Left forelimb (tissue), 1 donor: ENCODE results near the gene BANK1.

ENCODE experiments used
- DNase-seq: peaks from one replicate; pipeline ENCODE4 v3.0.0-alpha.2; 2018; ENCODE audit warnings: low spot score

BANK1 gene

DNA sequence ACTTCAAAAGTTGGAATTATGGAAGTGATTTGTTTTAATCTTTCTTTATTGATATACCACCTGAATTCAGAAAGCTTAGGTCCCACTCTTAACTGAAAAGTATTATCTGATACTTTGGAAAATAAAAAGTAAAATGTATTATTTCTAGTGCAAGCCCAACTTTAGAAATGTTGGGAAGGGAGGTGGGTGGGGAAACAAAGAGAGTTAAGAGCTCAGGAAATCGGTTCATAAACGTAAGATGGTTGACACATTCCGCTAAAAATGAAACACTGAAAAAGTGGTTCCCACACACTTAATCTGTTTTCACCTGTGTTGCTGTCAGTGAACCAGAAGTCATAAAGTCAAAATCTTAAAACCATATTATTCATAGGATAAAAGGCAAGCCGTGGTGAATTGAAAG is 237.4 kb downstream of the BANK1 start:
- DNase-seq = no peak

- DNase-seq = no peak
These were observed 240.9 kb downstream of the BANK1 start for GRCh38 chr4:102031406-102031805.

DNA sequence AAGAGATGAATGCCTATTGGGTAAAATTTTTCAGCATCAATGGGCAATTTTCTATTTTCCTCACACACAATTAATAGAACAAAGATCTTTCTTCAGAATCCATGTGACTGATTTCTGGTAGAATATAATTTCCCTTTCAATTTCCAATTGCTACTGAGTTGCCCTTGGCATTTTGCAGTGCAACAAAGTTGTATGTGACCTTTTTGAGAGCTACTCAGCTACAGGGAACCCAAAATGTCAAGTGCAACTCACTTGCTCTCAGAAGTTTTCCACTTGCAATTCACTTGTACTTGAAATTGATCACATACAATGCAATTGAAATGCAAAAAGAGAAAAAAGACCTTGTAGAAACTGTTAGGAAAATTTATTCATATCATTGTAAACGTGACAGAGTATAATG is 245.5 kb downstream of the BANK1 start:
- no peak for DNase-seq

GRCh38 chr4:102036619-102037376 is 246.3 kb downstream of the BANK1 start:
- DNase-seq = no peak

GRCh38 chr4:102037566-102037965 is 247.0 kb downstream of the BANK1 start:
- no peak for DNase-seq

DNA sequence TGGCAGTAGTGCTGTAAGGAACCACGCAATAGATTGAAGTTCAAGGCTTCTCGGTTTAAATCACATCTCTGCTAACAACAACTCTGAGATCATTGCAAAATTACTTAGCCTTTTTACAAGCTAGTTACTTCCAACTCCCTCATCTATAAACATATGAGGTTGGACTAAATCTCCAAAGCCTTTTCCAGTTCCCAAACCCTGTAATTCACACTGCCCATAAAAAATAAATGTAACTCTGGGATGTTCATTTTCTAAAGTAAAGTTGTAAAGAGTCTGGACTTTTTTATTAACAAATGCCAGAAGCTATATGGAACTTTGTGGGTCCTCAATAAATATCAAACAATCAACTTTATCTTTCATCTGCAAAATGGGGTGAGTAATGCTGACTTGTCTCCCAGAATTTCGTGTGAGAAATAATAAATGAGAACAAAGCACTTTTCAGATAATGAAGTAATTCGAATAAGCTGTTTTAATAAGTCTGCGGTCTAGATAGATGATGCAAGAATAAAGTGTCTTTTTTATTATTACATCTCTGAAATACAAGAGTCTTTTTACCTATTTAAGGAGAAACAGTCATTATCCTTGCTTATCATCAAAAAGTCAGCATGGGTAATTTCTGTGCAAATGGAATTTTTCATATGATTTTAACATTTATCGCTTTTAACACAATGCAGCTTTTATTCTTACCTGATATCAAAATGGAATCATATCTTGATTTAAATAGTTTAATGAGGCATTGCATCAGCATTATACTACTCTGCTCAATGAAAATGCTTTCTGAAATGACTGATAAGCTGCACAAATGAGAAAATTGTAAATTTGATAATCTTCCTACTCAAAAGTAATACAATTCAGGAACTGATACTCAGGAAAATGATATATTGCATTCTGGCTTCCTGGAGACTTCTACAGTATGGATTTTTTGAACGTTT is 252.6 kb downstream of the BANK1 start:
- no peak for DNase-seq

DNA sequence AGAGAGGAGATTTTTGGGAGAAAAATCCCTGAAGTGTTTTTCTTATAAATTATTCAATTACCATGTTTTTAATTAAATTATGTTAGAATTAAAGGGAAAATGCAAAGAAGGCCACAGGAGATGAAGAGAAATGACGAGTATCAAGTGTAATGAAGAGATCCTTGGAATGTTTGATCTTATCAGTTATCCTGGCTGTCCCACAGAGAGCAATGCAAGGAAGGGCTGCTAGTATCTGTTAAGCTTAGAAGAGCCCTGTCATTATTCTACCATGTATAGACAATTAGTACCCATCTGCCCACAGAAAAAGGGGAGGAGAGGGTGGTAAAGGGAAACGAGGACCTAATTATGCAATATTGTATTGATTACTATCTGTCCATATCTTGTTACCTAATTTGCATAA is 257.1 kb downstream of the BANK1 start:
- no peak for DNase-seq

- no peak for DNase-seq
These were observed 265.3 kb downstream of the BANK1 start for GRCh38 chr4:102055805-102056204.

DNA sequence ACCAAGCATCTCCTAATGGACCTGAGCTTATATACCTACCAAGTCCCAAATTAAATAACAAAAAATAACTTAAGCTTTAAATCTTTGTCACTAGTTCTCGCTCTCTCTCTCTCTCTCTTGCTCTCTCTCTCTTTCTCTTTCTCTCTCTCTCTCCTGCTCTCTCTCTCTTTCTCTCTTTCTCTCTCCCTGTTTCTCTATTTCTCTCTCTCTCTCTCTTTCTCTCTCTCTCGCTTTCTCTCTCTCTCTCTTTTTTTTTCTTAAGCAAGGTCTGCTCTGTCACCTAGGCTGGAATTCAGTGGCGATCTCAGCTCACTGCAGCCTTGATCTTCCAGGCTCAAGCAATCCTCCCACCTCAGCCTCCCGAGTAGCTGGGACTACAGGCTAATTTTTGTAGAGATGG is 266.6 kb downstream of the BANK1 start:
- no peak for DNase-seq

- DNase-seq = no peak
These were observed 270.6 kb downstream of the BANK1 start for GRCh38 chr4:102061133-102061532.

GRCh38 chr4:102064747-102065442 is 274.4 kb downstream of the BANK1 start:
- DNase-seq = no peak

DNA sequence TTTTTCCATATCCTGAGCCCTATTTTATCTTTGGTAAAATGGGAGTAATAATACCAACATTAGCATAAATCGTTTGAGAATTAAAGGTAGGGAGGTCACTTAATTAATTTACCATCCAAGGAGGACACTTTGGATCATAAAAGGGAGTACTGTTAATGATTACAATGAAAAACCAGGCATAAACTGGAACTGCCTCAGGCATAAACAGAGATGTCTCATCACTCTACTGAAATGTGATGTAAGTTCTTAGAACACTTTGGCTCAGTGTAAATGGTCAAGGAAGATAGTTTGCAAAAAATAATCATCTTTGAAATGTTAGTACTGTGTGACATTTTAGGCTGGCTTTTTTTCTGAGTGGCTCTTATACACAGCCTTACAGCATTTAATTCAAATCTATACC is 286.1 kb downstream of the BANK1 start:
- DNase-seq = no peak

DNA sequence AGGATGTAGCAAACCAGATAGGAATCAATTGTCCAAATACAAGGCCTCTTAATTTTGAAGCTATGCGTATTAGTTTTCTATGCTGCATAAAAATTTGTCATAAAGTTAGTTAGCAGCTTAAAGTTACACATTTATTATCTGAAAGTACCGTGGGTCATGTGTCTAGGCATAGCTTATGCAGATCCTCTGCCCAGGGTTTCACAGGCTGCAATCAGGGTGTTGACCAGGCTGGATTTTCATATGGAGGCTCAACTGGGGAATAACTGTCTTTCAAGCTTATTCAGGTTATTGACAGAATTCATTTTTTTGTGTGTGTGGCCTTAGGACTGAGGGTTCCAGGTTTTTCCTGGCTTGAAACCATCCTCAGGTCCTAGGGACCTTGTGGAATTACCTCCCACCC is 289.7 kb downstream of the BANK1 start:
- no peak for DNase-seq

GRCh38 chr4:102089850-102090621 is 299.5 kb downstream of the BANK1 start:
- no peak for DNase-seq

- DNase-seq = no peak
These were observed 301.1 kb downstream of the BANK1 start for GRCh38 chr4:102091656-102092055.

DNA sequence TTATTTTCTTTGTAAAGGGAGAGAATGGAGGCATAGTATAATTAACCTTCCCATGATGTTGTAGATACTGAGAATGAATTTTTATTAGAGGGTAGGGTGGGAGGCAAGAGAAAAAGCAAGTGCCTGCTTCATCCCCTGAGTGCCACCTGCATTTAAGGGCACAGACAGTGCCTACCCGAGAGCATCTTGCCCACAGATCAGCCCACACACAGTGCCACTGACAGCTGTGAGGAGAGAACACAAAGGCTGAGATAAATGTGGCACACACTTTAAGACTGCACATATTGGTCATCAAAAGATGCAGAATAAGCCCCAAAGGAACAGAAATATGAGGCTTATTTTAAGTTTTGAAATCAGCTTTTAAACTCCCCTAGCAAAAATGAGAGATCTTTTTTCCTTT is 304.0 kb downstream of the BANK1 start:
- DNase-seq = no peak

GRCh38 chr4:102103368-102103767 is 312.8 kb downstream of the BANK1 start:
- DNase-seq = no peak

- no peak for DNase-seq
These were observed 313.7 kb downstream of the BANK1 start for GRCh38 chr4:102104278-102104677.

- no peak for DNase-seq
These were observed 315.5 kb downstream of the BANK1 start for GRCh38 chr4:102105983-102106382.

DNA sequence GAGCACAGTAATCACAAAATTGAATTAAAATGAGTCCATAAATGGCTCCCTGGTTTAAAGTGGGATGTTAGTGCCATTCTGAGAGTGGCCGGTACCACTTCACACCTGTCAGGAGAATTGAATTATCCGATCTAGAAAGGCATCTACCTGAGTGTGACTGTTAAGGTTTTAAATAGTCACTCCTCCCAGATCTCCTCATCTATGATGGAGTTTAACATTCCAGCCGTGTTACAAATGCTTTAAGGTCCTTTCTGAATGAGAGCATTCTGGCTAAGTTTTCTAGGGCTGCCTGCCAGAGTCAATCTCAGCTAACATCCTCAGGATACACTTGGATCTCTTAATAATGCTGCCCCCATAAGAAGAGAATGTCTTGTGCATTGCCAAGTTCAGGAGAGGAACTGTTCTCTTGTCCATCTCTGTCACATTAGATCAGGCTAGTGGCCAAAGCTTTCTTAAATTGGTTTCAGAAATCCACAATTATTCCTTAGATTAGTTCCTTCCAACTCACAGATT is 323.6 kb downstream of the BANK1 start:
- DNase-seq = no peak

DNA sequence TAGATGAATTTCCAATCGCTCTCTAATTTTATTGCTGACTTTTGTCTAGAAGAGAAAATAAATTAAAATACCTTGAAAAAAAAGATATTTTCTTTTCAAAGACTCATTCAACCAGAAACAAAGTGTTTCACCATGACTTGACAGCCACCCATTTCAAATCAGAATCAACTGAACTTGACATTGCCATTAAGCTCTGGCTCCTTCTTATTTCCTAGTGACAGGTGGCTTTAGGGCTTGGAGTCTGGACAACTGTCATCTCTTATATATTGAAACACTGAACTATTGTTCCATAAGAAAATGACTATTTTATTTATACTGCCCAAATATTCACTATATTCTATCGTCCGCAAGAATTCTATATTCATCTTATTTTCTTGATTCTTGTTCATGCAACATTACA is 325.6 kb downstream of the BANK1 start:
- no peak for DNase-seq

GRCh38 chr4:102120846-102121245 is 330.3 kb downstream of the BANK1 start:
- no peak for DNase-seq
